ENCODE measurements around the gene CLMP.

The CLMP gene, protein sequence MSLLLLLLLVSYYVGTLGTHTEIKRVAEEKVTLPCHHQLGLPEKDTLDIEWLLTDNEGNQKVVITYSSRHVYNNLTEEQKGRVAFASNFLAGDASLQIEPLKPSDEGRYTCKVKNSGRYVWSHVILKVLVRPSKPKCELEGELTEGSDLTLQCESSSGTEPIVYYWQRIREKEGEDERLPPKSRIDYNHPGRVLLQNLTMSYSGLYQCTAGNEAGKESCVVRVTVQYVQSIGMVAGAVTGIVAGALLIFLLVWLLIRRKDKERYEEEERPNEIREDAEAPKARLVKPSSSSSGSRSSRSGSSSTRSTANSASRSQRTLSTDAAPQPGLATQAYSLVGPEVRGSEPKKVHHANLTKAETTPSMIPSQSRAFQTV

GRCh38 chr11:123195188-123196059, at the start of gene CLMP:
Gene CLMP (minus strand): TSS chr11:123195248. CDS start chr11:123194940, 308 bp downstream.
- no peaks in the 10 kb centered on the region for H3K9me3 ChIP-seq (ENCODE audit: control insufficient read depth, insufficient read depth, low read depth, low read length)
- H3K4me1 ChIP-seq (ENCODE audit: control insufficient read depth, insufficient read depth, low read length) = no peaks in the 10 kb centered on the region; the same call in 1 of the 2 replicates
- H3K27ac ChIP-seq (ENCODE audit: extremely low read depth, low read depth, low read length) = peak within 1 kb of the TSS; percentile 51; the same call in 1 of the 2 replicates
- H3K4me3 ChIP-seq (ENCODE audit: low read depth, low read length) = peak within 1 kb of the TSS; percentile 14
- ChIA-PET CTCF (no interaction called here), POLR2A (interaction anchor here (0.6 kb wide), 1 partner anchor 74 kb away, joined by 3 read pairs; no protein-coding TSS in a partner anchor)
- TF ChIP-seq ZNF362 (tag by site-specific recombination; IDR thresholded peaks at IDR 0.05) (no peak), GLIS2 (tag by site-specific recombination; IDR thresholded peaks at IDR 0.05) (peak; percentile 32; the same call in 1 of the 2 replicates), ZNF341 (tag by site-specific recombination; IDR thresholded peaks at IDR 0.05; ENCODE audit: low read depth) (peak; percentile 84)
- TF ChIP-seq, protein P1, sequence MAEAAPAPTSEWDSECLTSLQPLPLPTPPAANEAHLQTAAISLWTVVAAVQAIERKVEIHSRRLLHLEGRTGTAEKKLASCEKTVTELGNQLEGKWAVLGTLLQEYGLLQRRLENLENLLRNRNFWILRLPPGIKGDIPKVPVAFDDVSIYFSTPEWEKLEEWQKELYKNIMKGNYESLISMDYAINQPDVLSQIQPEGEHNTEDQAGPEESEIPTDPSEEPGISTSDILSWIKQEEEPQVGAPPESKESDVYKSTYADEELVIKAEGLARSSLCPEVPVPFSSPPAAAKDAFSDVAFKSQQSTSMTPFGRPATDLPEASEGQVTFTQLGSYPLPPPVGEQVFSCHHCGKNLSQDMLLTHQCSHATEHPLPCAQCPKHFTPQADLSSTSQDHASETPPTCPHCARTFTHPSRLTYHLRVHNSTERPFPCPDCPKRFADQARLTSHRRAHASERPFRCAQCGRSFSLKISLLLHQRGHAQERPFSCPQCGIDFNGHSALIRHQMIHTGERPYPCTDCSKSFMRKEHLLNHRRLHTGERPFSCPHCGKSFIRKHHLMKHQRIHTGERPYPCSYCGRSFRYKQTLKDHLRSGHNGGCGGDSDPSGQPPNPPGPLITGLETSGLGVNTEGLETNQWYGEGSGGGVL (tag by site-specific recombination; IDR thresholded peaks at IDR 0.05) = 0 out of 2 replicates have a peak, but pooled peaks have one; percentile 8
- TF ChIP-seq, protein P2, sequence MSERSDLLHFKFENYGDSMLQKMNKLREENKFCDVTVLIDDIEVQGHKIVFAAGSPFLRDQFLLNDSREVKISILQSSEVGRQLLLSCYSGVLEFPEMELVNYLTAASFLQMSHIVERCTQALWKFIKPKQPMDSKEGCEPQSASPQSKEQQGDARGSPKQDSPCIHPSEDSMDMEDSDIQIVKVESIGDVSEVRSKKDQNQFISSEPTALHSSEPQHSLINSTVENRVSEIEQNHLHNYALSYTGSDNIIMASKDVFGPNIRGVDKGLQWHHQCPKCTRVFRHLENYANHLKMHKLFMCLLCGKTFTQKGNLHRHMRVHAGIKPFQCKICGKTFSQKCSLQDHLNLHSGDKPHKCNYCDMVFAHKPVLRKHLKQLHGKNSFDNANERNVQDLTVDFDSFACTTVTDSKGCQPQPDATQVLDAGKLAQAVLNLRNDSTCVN (tag by site-specific recombination; optimal IDR thresholded peaks at IDR 0.05) = peak; percentile 42
- no peaks in the 10 kb centered on the region for H3K36me3 ChIP-seq (ENCODE audit: control insufficient read depth in 2 of 2, insufficient read depth in 1 of 2, low read length in 2 of 2)

- TF ChIP-seq RBAK (tag by site-specific recombination; IDR thresholded peaks at IDR 0.05) = no peak
- TF ChIP-seq ZFP3 (tag by site-specific recombination; IDR thresholded peaks at IDR 0.05; ENCODE audit: low read depth) = no peak
- no peak for TF ChIP-seq GLI2 (tag by site-specific recombination; IDR thresholded peaks at IDR 0.05; ENCODE audit: borderline replicate concordance, low read depth)
- no peak for TF ChIP-seq ZNF768 (tag by site-specific recombination; IDR thresholded peaks at IDR 0.05)
- CTCF ChIA-PET = interaction anchor here (6.5 kb wide), 1 partner anchor 133 kb away, joined by 261 read pairs; no protein-coding TSS in a partner anchor
- Histone ChIP-seq H3K4me3 (ENCODE audit: low read depth, low read length) (no peak overlapping the region), H3K27ac (ENCODE audit: extremely low read depth, low read depth, low read length) (no peak overlapping the region), H3K36me3 (ENCODE audit: control insufficient read depth in 2 of 2, insufficient read depth in 1 of 2, low read length in 2 of 2) (no peaks in the 10 kb centered on the region), H3K9me3 (ENCODE audit: control insufficient read depth, insufficient read depth, low read depth, low read length) (no peaks in the 10 kb centered on the region), H3K4me1 (ENCODE audit: control insufficient read depth, insufficient read depth, low read length) (no peaks in the 10 kb centered on the region)
- POLR2A ChIA-PET = interaction anchor here (1.5 kb wide), 1 partner anchor 180 kb away, joined by 4 read pairs; the partner anchor contains the start of gene HSPA8
Observed at GRCh38 chr11:123241874-123242543, 47.0 kb upstream of the CLMP start.

DNA sequence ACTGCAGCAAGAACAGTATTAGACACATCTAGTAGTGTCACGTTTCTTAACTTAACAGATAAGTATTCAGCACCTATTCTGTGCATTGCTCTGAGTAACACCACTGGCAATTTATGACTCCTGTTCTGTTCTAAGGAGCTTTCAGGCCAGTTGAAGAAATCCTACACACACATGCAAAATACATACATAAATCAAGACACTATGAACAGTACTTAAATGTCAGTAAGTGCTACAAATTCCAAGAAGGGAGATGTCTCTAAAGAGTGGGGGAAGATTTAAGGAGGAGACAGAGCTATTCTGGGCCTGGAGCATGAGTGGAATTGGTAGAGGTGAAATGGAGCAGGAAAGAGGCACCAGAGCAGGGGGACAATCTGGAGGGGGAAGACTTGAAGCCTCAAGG, 46.2 kb upstream of the CLMP start:
- TF ChIP-seq ZNF140 (tag by site-specific recombination; IDR thresholded peaks at IDR 0.05) = peak; percentile 32; the same call in 1 of the 2 replicates
- TF ChIP-seq RBAK (tag by site-specific recombination; IDR thresholded peaks at IDR 0.05) = no peak
- no peaks in the 10 kb centered on the region for H3K4me1 ChIP-seq (ENCODE audit: control insufficient read depth, insufficient read depth, low read length)
- POLR2A ChIA-PET = interaction anchor here (1.5 kb wide), 1 partner anchor 179 kb away, joined by 4 read pairs; the partner anchor contains the start of gene HSPA8
- H3K36me3 ChIP-seq (ENCODE audit: control insufficient read depth in 2 of 2, insufficient read depth in 1 of 2, low read length in 2 of 2) = no peaks in the 10 kb centered on the region
- CTCF ChIA-PET = interaction anchor here (0.6 to 0.9 kb wide), 3 partner anchors 76 to 198 kb away, joined by 3 to 4 read pairs (median 3); no protein-coding TSS in a partner anchor
- H3K27ac ChIP-seq (ENCODE audit: extremely low read depth, low read depth, low read length) = no peak overlapping the region
- H3K4me3 ChIP-seq (ENCODE audit: low read depth, low read length) = no peak overlapping the region
- no peaks in the 10 kb centered on the region for H3K9me3 ChIP-seq (ENCODE audit: control insufficient read depth, insufficient read depth, low read depth, low read length)
